GDM1 (cell line): Measurements from ENCODE around the gene SYT5.
"Not testable (repeated sequence)": the region's sequence is repeated elsewhere in the genome, so short reads cannot be mapped to it uniquely, and the experiment has no call there.

Experiments
- DNase-seq: peaks from one replicate; lab custom pipeline; 2025; lab: John Stamatoyannopoulos, UW

Gene SYT5

GRCh38 chr19:55179606-55180484 lies at the start of gene SYT5:
TSS of gene SYT5 (minus strand) at chr19:55180289. CDS start at chr19:55179041, 1,248 bp downstream.
- peak; percentile 16 for DNase-seq

DNA sequence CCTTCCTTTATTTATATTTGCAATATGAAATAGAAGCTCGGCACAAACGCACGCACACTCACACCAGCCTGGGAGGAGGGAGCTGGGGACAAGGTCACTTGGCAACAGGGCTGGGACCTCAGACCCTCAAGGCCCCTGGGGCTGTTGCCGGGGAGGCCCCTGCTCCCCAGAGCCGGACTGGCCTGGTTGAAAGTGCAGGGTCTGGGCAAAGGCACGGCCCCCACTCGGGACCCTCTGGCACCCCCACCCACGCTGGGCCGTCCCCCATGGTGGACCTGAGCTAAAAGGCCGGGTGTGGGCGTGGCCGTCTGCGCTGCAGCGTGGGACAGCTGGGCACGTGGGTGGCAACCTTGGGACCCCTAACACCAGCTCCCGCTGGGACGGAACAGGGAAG lies 49.7 kb upstream of the SYT5 start:
- no peak for DNase-seq

DNA sequence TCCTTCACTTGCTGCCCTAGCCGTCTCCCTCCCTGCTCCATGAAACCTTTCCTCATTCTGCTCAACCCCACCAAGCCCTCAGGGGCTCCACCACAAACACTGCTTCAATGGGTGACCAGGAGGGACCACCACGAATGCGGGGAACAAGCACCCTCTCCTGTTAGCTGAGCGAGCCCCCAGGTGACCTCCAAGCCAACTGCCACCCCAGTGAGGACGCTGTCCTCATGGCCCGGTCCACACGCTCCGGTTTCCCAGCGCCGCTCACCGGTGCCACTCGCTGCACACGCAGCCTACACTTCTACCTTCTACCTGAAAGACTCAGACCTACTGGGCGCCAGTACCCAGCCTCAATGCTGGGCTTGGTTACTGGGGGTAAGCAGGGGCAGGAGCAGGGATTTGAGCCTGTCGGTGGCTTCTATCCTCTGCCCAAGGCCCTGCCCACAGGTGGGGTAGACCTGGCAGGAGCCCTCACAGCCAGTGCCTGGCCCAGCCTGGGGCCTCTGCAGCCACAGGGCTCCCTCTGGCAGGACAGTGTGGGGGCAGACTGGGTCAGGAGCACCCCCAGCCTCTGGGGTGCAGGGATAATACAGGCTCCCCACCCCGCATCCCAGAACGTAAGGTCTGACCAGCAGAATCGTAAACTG lies 49.2 kb upstream of the SYT5 start:
- DNase-seq, result no peak

DNA sequence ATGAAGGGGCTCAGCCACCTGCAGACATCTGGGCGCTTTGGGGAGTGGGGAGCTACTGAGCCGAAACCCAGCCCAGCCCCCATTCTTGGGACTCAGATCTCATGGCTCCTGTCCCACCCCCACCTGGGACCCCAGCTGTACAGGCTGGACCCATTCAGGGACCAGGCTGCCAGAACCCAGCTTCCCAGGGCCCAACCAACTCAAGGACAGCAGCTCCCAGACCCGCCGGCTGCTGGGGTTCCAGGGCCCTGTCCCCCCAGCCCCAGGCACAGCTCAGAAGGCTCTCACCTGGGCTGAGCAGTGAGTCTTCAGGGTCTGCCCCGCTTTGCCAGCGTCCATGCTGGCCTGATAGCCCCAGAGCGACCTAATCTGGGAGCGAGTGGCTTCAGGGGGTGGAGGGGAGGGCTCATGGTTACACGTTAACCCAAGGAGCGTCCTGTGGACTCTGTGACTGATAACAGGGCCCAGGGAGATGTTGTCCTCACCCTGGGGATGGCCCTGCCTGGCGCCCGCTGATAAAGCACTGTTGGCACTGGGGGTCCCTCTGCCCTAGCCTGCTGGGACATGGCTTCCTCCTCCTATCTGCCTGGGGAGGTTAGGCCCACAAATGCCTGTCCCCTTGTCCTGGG lies 48.4 kb upstream of the SYT5 start, which contains the start of gene TMEM86B:
Gene TMEM86B (minus strand): TSS at position 361 of the 629 bp plus-strand sequence. CDS start 22 bp downstream, at position 339.
- DNase-seq, result no peak

- DNase-seq, result no peak
These were observed 47.9 kb upstream of the SYT5 start for GRCh38 chr19:55228015-55228391.

GRCh38 chr19:55227241-55228014 lies 47.3 kb upstream of the SYT5 start:
- DNase-seq, result no peak

DNA sequence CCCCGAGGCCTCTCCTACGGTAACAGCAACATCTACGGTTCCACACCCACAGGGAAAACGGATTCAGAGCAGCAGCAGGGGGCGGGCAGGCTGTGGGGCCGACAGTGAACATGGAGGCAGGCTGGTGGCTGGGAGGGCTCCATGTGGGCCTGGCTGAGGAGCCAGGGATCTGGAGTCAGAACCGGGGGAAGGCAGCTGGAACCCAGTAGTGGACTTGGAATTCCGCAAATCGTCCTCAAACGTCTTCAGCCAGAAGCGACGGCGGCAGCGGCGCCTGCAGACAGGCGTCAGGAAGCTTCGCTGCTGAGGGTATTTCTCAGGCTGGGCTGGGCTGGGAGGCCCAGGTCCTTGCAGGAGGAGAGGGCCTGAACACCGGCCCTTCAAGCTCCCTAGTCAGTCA lies 46.7 kb upstream of the SYT5 start:
- no peak for DNase-seq

DNA sequence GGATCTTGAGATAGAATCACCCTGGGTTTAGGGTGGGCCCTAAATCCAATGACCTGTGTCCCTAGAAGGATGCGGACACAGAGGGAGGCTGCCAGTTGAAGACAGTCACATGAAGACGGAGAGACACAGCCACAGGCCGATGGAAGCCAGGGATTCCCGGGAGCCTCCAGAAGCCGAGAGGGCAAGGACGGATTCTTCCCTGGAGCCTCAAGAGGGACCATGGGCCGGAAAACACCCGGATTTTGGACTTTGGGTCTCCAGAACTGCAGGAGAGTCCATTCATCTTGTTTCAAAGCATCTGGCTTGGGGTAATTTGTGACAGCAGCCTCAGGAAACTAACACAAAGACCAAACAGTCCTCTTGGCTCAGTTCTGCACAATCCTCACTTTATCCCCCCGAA lies 46.2 kb upstream of the SYT5 start:
- no peak for DNase-seq

- no peak for DNase-seq
These were observed 45.4 kb upstream of the SYT5 start for GRCh38 chr19:55225415-55225958.

GRCh38 chr19:55224679-55225414 lies 44.8 kb upstream of the SYT5 start:
- not testable (repeated sequence) for DNase-seq

DNA sequence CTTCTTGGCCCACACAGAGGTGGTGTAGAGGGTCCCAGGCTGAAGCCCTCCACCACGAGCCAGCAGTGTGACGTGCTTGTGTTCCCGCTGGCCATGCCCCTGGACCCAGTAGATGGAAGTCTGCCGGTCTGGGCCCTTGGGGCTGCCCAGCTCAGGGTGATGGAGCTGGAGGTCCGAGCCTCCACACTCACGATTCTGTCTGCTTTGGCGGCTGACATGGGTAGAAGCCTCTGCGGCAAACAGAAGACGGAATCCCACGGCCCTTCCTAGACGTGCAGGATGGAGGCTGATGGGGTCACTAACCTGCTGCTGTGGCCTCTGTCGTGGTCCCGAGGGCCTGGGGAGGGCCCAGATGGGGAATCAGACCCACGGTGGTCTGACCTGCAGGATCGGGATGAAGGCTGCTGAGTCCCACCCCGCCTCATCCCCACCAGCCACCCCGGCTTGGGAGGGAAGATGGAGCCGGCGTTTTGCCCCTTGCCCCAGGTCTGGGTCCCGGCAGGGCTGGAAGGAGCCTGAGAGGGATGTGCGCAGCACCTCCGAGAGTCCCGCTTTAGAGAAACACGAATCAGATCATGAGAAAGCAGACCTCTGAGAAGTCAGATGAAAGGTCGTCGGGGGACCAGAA lies 44.1 kb upstream of the SYT5 start:
- DNase-seq, result no peak

DNA sequence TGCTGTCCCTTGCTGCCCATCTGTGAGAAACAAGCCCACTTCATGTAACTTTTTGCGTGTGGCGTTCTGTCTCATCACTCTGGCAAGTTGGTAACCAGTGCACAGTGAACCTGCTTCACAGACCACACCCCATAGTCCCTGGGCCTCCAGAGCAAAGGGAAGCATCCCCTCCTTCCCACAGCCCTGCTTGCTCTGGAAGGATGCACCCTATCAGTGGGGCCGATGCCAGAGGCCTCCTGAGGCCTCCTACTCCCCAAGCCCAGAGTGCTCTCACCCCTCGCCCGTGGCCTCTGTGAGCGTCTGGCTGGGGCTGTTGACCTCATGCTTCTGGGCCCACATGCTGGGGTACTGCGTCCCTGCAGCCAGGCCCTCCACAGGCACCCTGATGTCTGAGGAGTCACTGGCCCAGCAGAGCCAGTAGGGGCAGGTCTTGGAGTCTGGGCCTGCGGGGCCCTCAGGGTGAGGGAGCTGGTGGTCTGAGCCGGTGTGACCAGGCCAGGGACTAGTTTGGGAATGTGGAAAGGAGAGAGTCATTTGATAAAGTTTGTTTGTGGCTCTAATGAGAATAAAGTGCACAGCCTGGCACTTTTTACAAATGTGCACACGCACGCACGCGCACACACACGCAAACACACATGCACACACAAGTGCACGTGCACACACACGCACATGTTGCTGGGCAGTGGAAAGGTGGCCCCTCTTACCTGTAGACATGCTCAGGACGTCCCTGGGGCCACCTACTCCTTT lies 43.4 kb upstream of the SYT5 start:
- no peak for DNase-seq

GRCh38 chr19:55220525-55220924 lies 40.4 kb upstream of the SYT5 start:
- no peak for DNase-seq

DNA sequence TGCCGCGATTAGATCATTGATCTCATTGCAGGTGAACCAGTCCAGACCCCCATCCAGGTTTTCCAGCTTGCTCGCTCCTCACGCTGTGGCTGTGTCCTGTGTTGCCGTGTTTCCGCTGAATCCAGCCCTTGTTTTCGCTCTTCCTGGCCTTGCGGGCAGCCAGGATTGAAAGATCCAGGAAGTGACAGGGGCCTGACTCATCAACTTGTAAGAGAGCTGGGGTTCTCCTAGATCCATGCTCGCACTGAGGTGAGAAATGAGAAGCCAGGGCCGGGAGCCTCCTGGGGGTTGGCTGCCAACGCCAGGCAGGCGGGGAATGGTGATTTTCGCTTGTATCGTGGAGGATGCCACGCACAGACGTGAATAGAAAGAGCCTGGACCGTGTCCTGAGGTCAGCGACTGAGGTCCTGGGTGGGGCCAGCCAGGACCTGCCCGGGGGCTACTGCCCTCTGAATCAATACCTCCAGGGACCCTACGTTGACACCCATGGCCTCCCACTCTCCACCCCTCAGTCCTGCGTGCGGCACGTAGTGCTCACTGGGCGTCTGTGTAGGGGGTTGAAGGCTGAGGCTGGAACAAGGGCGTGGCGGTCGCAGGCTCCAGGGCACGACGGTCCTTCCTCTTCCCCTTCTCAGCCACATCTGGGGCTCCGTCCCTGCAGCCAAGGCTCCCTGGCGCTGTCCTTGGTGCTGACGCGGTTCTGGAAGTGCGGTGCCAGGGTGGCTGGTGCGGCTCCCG lies 36.5 kb upstream of the SYT5 start:
- peak; percentile 91 for DNase-seq

- DNase-seq, result no peak
These were observed 33.5 kb upstream of the SYT5 start for GRCh38 chr19:55213547-55213946.

GRCh38 chr19:55212447-55212846 lies 32.4 kb upstream of the SYT5 start:
- peak; percentile 31 for DNase-seq

- no peak for DNase-seq
These were observed 29.8 kb upstream of the SYT5 start for GRCh38 chr19:55209693-55210472.
